Daoy (cell line): Measurements from ENCODE around the gene SEPTIN3. TPM values are rescaled to one million over a fixed set of nuclear protein-coding genes. Genes with fewer than 3 reads are reported as not detected.
"Not testable (repeated sequence)": the region's sequence is repeated elsewhere in the genome, so short reads cannot be mapped to it uniquely, and the experiment has no call there.

Source experiments
- DNase-seq: peaks from one replicate; pipeline ENCODE4 v3.0.0-alpha.2; 2015; ENCODE audit warnings: low read depth
- total RNA-seq: library from RNA; depleted of rRNA; stranded (reverse); fragments of >200 nt; shearing (Covaris generic); gene quantifications from 2 replicates; pipeline ENCODE4 v1.2.3, GENCODE V29; 2014

SEPTIN3 gene
- total RNA-seq, 1 experiment from 2014 or later: 0.74 TPM

DNA sequence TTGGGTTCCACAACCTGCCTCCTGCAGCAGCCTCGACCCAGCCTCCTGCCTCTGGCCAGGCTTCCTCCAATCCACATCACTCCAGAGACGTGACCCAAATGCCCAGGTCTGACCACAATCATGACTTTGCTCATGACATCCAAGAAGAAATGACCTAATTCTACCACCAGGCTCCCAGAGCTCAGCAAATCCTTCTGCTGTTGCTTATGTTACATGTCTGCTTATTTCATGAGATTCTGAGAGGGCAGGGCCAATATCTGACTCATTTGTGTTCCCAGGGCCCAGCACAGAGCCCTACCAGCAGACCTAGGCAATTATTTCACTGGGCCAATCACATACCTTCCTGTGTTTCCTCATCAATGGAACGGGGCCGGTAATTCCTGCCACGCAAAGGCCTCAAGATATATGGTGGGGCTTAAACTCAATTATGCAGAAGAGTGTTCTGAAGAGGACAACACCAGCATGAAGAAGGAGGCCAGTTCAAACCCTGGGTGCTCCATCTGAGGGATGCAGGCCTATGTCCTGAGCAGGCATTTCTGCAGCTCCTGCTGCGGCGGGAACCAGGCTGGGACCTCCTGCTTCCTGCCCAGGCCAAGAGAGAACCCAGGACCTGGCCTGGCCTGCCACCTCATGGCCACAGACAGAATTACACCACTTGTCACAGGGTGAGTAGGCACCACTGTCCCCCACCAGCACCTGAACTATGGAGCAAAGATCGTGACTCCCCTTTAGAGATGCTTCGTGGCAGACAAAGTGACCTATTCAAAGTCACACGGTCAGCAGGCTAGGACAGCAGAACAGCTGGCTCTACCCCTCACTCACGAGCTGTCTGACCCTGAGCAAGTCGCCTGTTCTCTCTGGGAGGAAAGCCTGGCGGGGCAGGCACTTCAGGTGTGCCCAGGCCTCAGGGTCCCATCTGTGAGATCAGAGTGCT lies 28.1 kb upstream of the SEPTIN3 start:
- peak; percentile 81 for DNase-seq

DNA sequence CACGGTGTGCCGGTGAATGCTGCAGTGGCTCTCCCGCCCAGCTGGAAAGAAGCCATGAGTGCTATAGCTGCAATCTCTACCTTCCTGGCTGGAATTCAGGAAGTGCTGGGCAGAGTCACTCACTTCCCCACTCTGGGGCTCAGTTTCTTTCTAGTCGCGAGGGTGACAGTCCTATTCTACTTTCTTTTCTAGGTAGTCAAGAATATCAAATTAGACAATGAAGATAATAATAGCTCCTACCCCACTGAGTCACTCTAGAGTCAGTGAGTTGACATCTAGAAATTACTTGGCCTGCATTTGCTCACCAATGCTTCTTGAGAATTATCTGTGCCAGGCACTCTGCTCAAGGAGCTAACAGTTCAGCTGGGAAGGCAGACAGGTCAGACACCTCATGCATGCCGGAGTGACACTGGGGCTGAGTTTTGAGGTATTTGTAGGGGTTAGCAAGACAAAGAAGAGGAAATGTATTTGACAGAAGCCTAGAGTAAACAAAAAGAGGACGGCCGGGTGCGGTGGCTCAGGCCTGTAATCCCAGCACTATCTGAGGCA lies 25.5 kb upstream of the SEPTIN3 start:
- DNase-seq: no peak

DNA sequence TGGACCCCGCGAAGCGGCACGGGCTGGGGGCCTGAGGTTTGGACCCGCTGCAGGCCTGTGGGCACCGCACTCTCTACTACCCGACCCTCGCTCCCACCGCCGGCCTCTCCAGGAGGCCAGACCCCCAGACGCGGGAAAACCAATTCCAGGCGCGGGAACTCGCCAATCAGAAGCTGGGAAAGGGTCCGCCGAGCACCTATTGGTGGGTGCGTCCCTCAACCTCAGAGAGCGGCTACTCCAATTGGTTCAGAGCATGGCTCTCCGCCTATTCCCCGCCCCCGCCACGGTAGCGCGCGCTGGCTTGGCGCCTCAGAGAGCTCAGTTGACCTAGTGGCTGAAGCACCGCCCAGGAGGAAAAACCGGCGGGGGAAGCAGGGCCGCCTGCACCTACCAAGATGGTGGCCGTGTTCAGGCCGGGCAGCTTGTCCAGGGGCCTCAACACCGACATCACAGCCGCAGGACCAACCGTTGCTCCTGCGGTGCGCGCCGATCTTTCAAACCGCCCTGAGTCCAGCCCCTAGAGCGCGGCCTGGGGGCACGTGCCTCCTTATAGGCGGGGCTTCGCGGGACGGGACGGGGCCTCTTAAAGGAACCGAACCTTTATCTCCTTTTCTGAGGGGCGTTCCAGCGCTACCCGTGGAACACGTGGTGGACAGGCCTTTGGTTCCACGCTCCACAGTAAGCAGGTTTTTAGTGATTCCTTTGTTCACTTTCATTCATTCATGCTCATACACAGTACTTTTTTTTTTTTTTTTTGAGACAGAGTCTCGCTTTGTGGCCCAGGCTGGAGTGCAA lies 22.4 kb upstream of the SEPTIN3 start, which contains the start of gene CENPM:
CENPM (minus strand) TSS at position 524 of the 795 bp plus-strand sequence; CDS start at position 448, 76 bp downstream.
- DNase-seq: peak; percentile 98

DNA sequence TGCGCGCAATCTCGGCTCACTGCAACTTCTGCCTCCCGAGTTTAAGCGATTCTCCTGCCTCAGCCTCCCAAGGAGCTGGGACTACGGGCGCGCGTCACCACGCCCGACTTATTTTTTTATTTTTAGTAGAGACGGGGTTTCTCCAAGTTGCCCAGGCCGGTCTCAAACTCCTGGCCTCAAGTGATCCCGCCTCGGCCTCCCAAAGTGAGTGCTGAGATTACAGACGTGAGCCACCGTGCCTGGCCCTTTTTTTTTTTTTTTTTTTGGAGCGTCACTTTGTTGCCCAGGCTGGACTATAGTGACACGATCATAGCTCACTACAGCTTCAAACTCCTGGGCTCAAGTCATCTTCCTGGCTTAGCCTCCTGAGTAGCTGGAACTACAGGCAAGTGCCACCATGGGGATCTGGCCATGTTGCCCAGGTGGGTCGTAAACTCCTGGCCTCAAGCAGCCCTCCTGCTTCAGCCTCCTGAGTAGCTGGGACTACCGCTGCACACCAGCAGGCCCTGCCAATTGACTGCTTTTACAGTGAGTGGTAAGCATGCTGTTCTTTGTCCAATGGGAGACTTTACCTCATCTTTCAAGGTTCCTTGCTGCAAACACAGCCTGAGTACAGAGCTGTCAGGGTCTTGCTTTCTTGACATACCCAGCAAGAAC lies 21.7 kb upstream of the SEPTIN3 start:
- no peak for DNase-seq

DNA sequence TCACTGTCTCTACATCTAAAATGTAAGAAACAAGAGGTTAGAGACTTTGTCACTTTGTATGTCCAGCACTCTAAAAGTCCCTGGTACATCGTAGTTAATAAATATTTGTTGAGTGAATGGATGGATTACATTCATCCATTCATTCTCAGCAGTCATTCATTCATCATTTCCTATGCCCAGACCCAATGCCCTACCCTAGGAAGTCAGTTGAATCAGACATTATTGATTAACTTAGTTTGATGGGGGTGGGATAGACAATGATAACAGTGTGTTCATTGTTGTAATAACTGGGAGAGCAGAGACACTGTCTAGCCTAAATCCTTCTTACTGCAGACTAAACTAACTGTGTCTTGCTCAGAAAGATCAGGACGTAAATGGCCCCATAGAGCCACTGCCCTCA lies 21.1 kb upstream of the SEPTIN3 start:
- no peak for DNase-seq

DNA sequence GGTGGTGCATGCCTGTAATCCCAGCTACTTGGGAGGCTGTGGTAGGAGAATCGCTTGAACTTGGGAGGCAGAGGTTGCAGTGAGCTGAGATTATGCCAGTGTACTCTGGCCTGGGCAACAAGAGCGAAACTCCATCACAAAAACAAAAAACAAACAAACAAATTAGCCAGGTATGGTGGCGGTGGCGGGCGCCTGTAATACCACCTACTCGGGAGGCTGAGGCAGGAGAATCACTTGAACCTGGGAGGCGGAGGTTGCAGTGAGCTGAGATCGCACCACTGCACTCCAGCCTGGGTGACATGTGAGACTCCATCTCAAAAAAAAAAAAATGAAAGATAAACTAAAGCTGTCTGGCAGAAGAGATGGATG lies 20.3 kb upstream of the SEPTIN3 start:
- not testable (repeated sequence) for DNase-seq

DNA sequence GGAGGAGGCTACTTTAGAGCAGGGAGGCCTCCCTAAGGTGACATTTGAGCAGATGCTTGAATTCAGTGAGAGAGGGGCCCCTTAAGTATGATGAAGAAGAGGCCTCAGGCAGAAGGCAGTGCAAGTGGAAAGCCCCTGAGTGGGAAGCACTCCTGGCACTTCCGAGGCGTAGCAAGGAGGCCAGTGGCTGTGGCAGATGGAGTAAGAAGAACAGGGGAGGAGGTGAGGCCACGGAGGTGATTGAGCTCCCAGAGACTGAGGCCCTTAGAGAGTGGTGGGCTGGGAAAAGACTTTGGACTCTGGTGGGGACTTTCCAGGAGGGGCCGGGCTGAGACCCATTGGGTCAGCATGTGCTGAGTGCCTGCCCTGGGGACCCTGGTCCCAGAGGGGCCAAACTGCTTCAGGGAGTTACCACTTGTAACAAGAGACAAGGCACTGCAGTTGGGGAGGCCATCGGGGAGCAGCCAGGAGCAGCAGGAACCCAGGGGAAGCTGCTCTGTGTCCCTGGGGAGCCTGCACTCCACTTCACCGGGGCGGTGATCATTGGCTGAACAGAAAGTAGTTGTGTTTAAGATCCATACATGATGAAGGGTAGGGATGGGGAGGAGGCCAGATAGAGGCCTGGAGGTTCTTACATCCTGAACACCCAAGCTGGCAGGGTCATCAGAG lies 19.8 kb upstream of the SEPTIN3 start:
- DNase-seq: no peak

DNA sequence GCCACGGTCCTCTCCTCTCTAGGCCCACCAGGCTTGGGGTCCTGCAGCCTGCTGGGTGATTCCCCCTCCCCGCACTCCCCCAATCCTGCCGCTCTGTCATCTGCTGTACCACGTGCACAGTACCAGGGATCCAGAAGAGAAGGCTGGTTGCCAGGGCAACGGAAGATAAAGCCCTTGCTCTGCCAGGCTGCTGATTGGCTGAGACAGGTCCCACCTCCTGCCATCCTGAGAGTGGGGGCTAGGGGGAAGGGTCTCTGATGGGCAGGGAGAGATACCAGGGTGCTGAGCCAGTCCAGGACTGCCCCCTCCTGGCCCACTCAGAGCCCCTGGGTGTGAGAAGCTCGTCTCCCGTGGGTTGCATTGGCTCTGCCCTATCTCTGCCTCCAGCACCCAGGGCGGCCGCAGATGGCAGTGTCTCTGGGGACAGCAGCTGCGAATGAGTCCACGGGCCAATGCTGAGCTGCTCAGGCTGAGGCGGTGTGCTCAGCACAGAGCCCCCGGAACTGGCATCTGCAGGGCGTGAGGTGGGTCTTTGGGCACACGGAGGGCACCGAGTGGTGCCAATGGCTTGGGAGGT lies 17.3 kb upstream of the SEPTIN3 start, which contains the start of gene SMIM45:
SMIM45 (plus strand) TSS at position 253 of the 577 bp plus-strand sequence.
- no peak for DNase-seq

DNA sequence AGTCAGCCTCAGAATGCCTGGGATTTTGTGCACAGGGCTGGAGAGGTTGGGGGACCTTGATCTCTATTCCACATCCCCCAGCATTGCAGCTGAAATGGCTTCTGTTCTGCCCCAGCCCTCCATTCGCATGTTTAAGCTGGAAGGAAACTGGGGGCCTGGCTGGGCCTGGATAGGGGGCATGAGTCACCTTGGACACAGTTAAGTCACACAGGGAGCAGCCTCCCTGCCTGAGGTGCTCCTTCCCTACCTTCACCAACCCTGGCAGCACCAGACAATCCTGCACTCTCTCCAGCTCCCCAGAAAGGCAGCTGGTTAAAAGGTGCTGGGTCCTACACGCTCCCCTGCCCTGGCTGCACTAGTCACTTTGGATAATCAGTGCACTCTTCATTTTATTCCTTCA lies 16.5 kb upstream of the SEPTIN3 start:
- DNase-seq: no peak

DNA sequence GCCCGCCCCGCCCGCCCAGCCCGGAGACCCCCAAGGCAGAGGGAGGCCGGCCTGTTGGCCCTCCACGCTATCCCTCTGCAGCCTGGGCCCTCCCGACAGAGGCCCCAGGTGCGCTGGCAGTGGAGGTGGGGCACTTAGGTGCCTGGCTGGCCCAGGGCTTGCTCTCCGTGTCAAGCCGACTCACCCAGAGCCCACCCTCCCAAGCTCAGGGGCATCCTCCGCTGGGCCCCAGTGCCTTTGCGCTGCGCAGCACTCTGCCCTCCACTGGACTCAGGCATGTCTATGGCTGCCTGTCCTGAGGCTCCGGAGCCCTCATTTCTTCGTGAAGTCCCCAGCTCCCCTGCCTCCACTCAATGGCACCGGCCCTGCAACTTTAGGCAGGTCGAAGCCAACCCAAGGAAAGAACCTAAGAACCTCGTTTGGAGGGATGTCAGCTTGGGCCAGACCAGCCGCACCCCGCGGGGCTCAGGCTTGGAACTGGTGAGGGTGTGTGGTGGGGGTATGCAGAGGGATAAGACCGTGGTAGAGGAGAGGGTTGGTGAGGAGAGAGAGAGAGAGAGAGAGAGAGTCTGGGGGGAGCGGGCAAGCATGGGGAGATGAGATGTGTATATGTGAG lies 11.2 kb upstream of the SEPTIN3 start:
- no peak for DNase-seq

DNA sequence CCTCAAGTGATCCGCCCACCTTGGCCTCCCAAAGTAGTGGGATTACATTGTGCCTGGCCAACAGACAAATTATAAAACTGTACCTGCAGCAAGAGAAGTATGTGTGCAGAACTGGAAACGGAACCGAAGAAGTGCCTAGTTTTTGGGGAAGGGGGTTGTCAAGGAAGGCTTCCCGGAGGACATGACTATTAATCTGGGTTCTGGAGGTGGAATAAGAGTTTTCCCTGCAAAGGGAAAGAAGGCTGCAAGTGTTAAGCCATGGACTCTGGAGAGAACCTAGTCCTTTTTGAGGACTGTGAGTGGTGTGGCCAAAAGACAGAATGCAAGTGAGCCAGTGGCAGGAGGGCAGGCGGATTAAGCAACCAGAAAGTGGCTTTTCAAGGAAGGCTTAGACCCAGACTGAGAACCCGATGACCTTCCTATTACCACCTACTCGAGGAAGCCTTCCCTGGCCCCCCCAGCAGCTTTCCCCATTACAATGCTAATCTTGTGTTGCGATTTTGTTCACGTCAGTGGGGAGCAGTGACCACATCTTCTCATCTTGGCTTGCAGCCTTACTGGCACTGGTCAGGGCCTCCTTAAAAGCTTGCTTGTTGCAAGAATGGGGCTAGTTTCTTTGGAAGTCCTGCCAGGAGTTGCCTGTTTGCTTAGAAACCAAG lies 5.7 kb upstream of the SEPTIN3 start:
- DNase-seq: no peak

DNA sequence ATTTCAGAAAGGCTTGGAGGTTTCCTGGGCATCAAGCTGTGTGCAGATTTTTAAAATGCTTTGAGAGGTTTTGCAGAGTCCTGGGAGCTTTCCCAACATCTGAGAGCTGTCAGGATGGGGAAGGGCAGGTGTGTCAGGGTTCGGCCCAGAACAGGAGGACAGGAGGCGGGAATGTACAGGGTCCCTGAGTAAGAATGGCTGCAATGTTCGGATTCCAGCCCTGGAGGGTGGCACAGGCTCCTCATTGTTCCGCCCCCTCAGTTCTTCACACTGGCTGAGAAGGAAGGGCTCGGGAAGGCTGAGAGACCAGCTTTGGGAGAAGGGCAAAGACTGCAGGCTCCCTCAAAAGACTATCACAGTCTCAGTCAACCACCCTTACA lies 5.1 kb upstream of the SEPTIN3 start:
- no peak for DNase-seq

DNA sequence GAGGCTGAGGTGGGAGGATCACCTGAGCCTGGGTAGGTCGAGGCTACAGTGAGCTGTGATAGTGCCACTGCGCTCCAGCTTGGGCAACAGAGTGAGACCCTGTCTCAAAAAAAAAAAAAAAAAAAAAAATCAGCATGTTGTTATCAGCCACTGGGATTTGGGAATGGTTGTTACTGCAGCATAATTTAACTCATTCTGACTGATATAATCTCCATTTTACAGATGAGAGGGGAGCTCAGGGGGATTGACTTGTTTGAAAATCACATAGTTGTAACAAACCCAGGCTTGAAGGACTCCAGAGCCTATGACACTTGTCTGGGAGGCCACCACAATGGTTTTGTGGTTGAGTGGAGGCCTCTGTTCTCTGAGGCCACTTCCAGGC lies 3.0 kb upstream of the SEPTIN3 start:
- DNase-seq: no peak

DNA sequence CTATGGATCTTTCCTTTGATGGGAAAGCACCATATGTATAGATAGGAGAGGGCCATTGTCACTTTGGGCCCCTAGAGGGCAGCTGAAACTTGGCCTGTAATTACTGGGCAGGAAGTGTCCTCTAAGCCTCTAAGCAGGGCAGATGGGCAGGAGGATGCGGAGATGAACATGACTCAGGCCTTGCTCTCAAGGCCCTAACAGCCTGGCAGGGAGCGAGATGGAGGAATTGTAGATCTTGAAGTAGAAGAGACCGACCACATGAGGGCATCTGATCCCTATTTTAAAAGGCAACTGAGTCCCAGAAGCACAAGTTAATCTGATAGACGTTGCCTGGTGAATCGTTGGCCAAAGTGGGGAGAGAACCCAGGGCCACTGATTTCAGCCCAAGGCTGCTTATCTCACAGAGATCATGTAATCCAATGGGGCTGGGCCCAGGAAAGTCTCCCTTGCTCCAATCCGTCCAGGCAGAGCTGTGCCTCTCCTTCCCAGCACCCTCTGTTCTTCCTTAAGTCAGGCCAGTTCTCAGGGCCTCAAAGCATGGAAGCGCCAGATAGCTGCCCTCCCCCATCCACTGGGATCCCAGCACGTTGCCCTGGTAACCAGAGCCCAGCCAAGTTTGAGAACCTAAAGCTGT lies 2.5 kb upstream of the SEPTIN3 start:
- peak; percentile 80 for DNase-seq

DNA sequence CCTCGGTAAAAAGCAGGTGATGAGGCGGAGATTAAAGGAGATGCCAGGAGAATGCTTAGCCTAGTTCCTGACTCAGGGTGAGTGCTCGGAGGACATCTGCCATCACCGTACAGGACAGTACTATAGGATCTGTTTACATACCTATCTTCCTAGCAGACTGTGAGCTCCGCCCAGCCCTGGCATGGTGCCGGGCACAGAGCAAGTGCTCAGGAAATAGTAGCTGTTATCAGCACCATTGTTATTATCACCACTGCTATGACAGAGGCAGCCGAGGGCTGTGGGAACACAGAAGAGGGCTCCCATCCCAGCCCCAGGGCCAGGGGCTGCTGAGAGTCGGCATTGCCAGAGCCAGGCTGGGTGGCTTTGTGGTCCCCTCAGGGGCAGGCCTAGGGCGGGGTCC lies 642 bp upstream of the SEPTIN3 start:
- DNase-seq: peak; percentile 18

DNA sequence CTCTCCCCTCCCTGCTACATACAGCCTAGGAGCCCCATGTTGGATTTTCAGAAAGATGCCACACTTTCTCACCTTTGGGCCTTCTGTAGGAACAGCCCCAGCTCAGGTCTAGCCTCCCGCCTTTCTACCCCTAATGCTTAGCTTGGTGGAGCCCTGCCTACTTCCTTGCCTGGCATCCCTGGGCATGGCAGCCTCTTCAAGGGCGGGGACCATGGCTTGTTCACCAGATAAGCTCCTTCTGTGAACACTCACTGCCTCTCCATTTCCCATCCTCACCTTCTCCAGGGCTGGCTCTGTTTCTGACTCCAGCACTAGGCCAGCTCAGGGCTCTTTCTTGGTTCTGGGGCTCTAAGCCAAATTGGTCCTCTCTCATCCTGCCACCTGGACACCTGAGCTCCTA lies 1.4 kb downstream of the SEPTIN3 start:
- DNase-seq: no peak

DNA sequence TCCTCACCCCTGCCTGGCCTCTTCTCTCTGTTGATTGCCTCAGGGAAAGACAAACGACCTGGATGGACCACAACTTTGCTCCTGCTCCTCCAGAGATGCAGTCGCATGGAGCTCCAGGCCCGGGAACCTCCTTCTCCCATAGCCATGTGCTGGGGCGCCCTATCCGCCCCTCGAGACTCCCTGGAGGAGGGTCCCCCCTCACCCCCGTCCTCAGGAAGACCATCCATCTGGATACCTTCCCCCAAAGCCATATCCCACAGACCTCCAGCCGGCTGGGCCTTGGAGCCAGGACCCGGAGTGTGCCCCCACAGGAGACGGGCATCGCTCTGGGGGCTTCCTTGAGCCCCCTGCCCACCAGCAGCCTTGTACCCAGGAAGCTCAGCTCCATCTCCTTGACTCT lies 2.2 kb downstream of the SEPTIN3 start:
- no peak for DNase-seq

DNA sequence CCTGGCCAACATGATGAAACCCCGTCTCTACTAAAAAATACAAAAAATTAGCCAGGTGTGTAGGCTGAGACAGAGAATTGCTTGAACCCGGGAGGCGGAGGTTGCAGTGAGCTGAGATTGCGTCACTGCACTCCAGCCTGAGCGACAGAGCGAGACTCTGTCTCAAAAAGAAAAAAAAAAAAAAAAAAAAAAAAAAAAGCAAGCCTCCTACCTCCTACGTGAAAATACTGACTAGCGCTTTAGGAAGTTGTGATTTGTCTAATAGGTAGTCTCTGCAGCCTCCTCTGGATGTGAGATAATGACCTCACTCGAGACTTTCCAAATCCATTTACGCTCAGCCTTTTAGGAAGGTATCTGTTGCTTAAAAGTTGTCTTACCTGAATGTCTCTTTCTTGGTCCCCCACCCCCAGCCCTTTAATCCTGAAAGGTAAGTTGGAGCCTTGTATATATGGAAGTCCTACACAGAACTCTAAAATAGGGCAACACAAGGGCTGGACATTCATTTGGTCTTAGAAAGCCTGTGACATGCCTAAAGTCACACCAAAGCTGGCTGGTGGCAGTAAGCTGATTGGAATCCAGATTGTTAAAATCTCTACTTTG lies 5.5 kb downstream of the SEPTIN3 start:
- DNase-seq: no peak
